GM21390 (cell line): ENCODE results near the gene LRRC14B.
"Not testable (repeated sequence)": the region's sequence is repeated elsewhere in the genome, so short reads cannot be mapped to it uniquely, and the experiment has no call there.

Experiments used
- ATAC-seq: cut with Tn5 transposase; IDR thresholded peaks from one replicate; pipeline ENCODE4 v1.9.1; 2021; ENCODE audit not compliant: unreplicated experiment

LRRC14B gene

GRCh38 chr5:159448-160172 lies 31.7 kb upstream of the LRRC14B start:
- no peak for ATAC-seq

GRCh38 chr5:160173-160510 lies 31.2 kb upstream of the LRRC14B start:
- ATAC-seq, result no peak

- ATAC-seq, result no peak
Observed at GRCh38 chr5:160921-161802, 30.1 kb upstream of the LRRC14B start.

GRCh38 chr5:161803-162110 lies 29.5 kb upstream of the LRRC14B start:
- no peak for ATAC-seq

- no peak for ATAC-seq
Observed at GRCh38 chr5:162190-162564, 29.1 kb upstream of the LRRC14B start.

- ATAC-seq, result no peak
Observed at GRCh38 chr5:162565-163337, 28.5 kb upstream of the LRRC14B start.

GRCh38 chr5:163338-163620 lies 28.0 kb upstream of the LRRC14B start:
- no peak for ATAC-seq

GRCh38 chr5:163841-164240 lies 27.5 kb upstream of the LRRC14B start:
- no peak for ATAC-seq

GRCh38 chr5:164244-164643 lies 27.1 kb upstream of the LRRC14B start:
- no peak for ATAC-seq

GRCh38 chr5:164783-165182 lies 26.5 kb upstream of the LRRC14B start:
- ATAC-seq, result not testable (repeated sequence)

GRCh38 chr5:166441-167372 lies 24.6 kb upstream of the LRRC14B start:
- no peak for ATAC-seq

GRCh38 chr5:167511-167910 lies 23.8 kb upstream of the LRRC14B start:
- ATAC-seq, result no peak

GRCh38 chr5:167982-168660 lies 23.2 kb upstream of the LRRC14B start:
- ATAC-seq, result no peak

GRCh38 chr5:169071-169727 lies 22.1 kb upstream of the LRRC14B start:
- ATAC-seq, result no peak

GRCh38 chr5:169728-170094 lies 21.6 kb upstream of the LRRC14B start:
- ATAC-seq, result no peak

GRCh38 chr5:170971-171800 lies 20.1 kb upstream of the LRRC14B start:
- ATAC-seq, result no peak

- ATAC-seq, result no peak
Observed at GRCh38 chr5:171801-172331, 19.4 kb upstream of the LRRC14B start.

- ATAC-seq, result no peak
Observed at GRCh38 chr5:172421-172820, 18.9 kb upstream of the LRRC14B start.

GRCh38 chr5:172841-173251 lies 18.4 kb upstream of the LRRC14B start:
- ATAC-seq, result no peak
